Keratinocyte (primary cell): ENCODE results near the gene LRRC47. TPM values are rescaled to one million over a fixed set of nuclear protein-coding genes. Genes with fewer than 3 reads are reported as not detected.

ENCODE experiments used
- DNase-seq: peaks from one replicate; pipeline ENCODE4 v3.0.0-alpha.2; 2011; ENCODE audit warnings: low read depth, missing footprints, low spot score
- FAIRE-seq: peaks from 2 replicates; lab custom pipeline; 2011; peaks lifted over from hg19 to GRCh38; lab: Jason Lieb, UNC
- H2AFZ ChIP-seq: 2 replicates; pipeline ENCODE4 v1.6.0; 2012; ENCODE audit warnings: low read length, control low read depth, inconsistent platforms; ENCODE audit not compliant: control insufficient read depth
- H3K27ac ChIP-seq: 2 replicates; pipeline ENCODE4 v1.5.1; 2011; ENCODE audit warnings: low read length; ENCODE audit not compliant: control insufficient read depth, insufficient read depth
- H3K27me3 ChIP-seq: 3 replicates; pipeline ENCODE4 v1.6.0; 2011; ENCODE audit warnings: low read length; ENCODE audit not compliant: control insufficient read depth, insufficient read depth; ENCODE audit errors: extremely low read depth
- H3K36me3 ChIP-seq, 2 experiments: 2 replicates in 1 of 2; 3 replicates in 1 of 2; pipeline ENCODE4 v1.5.1; 2011; ENCODE audit warnings: low read length in 2 of 2, mild to moderate bottlenecking in 1 of 2; ENCODE audit not compliant: control insufficient read depth in 2 of 2, insufficient read depth in 2 of 2; ENCODE audit errors: extremely low read depth in 1 of 2
- H3K4me1 ChIP-seq: 3 replicates; pipeline ENCODE4 v1.5.1; 2011; ENCODE audit warnings: low read length; ENCODE audit not compliant: control insufficient read depth, insufficient read depth; ENCODE audit errors: extremely low read depth
- H3K4me2 ChIP-seq: 3 replicates; pipeline ENCODE4 v1.6.0; 2011; ENCODE audit warnings: low read depth, low read length; ENCODE audit not compliant: control insufficient read depth, insufficient read depth; ENCODE audit errors: extremely low read depth
- H3K4me3 ChIP-seq, 3 experiments: fragments of 200-600 bp in 1 of 3; sonication (generic) in 1 of 3; 2 replicates in 2 of 3; 3 replicates in 1 of 3; pipeline ENCODE4 v1.5.1; 2011 to 2016; ENCODE audit warnings: low read length in 3 of 3, mild to moderate bottlenecking in 3 of 3, control low read depth in 2 of 3, inconsistent platforms in 1 of 3, low read depth in 1 of 3, mixed read lengths in 1 of 3, mixed run types in 1 of 3, moderate library complexity in 1 of 3; ENCODE audit not compliant: control insufficient read depth in 2 of 3, insufficient read depth in 2 of 3; ENCODE audit errors: extremely low read depth in 1 of 3
- H3K79me2 ChIP-seq: 2 replicates; pipeline ENCODE4 v1.6.0; 2012; ENCODE audit warnings: low read length; ENCODE audit not compliant: control insufficient read depth, insufficient read depth
- H3K9ac ChIP-seq: 3 replicates; pipeline ENCODE4 v1.6.0; 2011; ENCODE audit warnings: low read length; ENCODE audit not compliant: control insufficient read depth, insufficient read depth; ENCODE audit errors: extremely low read depth
- H3K9me1 ChIP-seq: 3 replicates; pipeline ENCODE4 v1.6.0; 2011; ENCODE audit warnings: low read length; ENCODE audit not compliant: control insufficient read depth, insufficient read depth; ENCODE audit errors: extremely low read depth
- H3K9me3 ChIP-seq: 2 replicates; pipeline ENCODE4 v1.5.1; 2012; ENCODE audit warnings: low read depth, low read length; ENCODE audit not compliant: control insufficient read depth
- H4K20me1 ChIP-seq: 3 replicates; pipeline ENCODE4 v1.6.0; 2011; ENCODE audit warnings: low read length; ENCODE audit not compliant: control insufficient read depth, insufficient read depth; ENCODE audit errors: extremely low read depth
- CTCF ChIP-seq, 3 experiments: IDR thresholded peaks in 1 of 3; conservative IDR thresholded peaks in 1 of 3; optimal IDR thresholded peaks in 1 of 3; 2 replicates in 2 of 3; 3 replicates in 1 of 3; pipeline versions ENCODE3 to v1.5.1; 2011; ENCODE audit warnings: low read length in 3 of 3, mild to moderate bottlenecking in 3 of 3, moderate library complexity in 2 of 3, control low read depth in 1 of 3, inconsistent platforms in 1 of 3; ENCODE audit not compliant: insufficient read depth in 2 of 3; ENCODE audit errors: extremely low read depth in 1 of 3
- EZH2 ChIP-seq: IDR thresholded peaks from one replicate; pipeline ENCODE4 v1.6.1; 2012; ENCODE audit warnings: inconsistent platforms, mild to moderate bottlenecking, low read length, moderate library complexity
- dilution Hi-C: fragments of 300-500 bp; cut with MboI; formaldehyde crosslinking; loops from one replicate; pipeline ENCODE4 v1.7.0; 2020; ENCODE audit warnings: low sequenced_read_pairs; ENCODE audit not compliant: extremely low pct_ligation_motif_present
- polyA plus RNA-seq, 5 experiments: library from polyadenylated mRNA; depleted of rRNA in 3 of 5; stranded (reverse) in 3 of 5; stranded (forward) in 1 of 5; unstranded in 1 of 5; fragments of >200 nt; gene quantifications; 1 replicate in 1 of 5; 2 replicates in 3 of 5; 3 replicates in 1 of 5; pipeline versions ENCODE4 v1.2.1 to v1.2.3, GENCODE V29; 2011 to 2012; ENCODE audit warnings: missing spikeins in 2 of 5, low read depth in 1 of 5, low replicate concordance in 1 of 5

LRRC47 gene
- polyA plus RNA-seq, 1 donor (not counting 4 experiments of a cell fraction or from before 2014, with no cell fraction given): 40.1 TPM

GRCh38 chr1:3817138-3817740 is 20.9 kb upstream of the LRRC47 start:
- Histone ChIP-seq H4K20me1 (no peaks in the 10 kb centered on the region), H3K36me3 (peaks cover 3 to 13% of the 10 kb centered on the region in 2 experiments), H3K4me2 (no peak overlapping the region), H3K9ac (no peak overlapping the region), H3K27ac (no peak overlapping the region), H3K4me3 (no peak overlapping the region), H3K9me3 (no peaks in the 10 kb centered on the region), H2AFZ (no peak overlapping the region), H3K79me2 (no peaks in the 10 kb centered on the region), H3K9me1 (no peaks in the 10 kb centered on the region), H3K4me1 (peaks cover 12% of the 10 kb centered on the region), H3K27me3 (no peaks in the 10 kb centered on the region)
- FAIRE-seq (no peak), DNase-seq (no peak)
- dilution Hi-C loops: no loop called here
- TF ChIP-seq EZH2: no peak
- TF ChIP-seq CTCF (optimal IDR thresholded peaks at IDR 0.05 in 1 of 3, IDR thresholded peaks at IDR 0.05 in 1 of 3, conservative IDR thresholded peaks at IDR 0.05 in 1 of 3; ENCODE audit: extremely low read depth in 1 of 3, insufficient read depth in 2 of 3, low read length in 3 of 3): no peak

GRCh38 chr1:3816331-3817137 is 20.2 kb upstream of the LRRC47 start:
- Histone ChIP-seq H3K4me3 (no peak overlapping the region), H3K4me1 (peaks cover 12% of the 10 kb centered on the region), H3K27me3 (no peaks in the 10 kb centered on the region), H3K27ac (no peak overlapping the region), H3K9ac (no peak overlapping the region), H3K4me2 (no peak overlapping the region), H3K9me1 (no peaks in the 10 kb centered on the region), H4K20me1 (no peaks in the 10 kb centered on the region), H3K36me3 (peaks cover 0 to 7% of the 10 kb centered on the region in 2 experiments), H2AFZ (no peak overlapping the region), H3K9me3 (no peaks in the 10 kb centered on the region), H3K79me2 (no peaks in the 10 kb centered on the region)
- DNase-seq: no peak
- no peak for FAIRE-seq
- dilution Hi-C loops: no loop called here
- TF ChIP-seq EZH2 (no peak), CTCF (optimal IDR thresholded peaks at IDR 0.05 in 1 of 3, IDR thresholded peaks at IDR 0.05 in 1 of 3, conservative IDR thresholded peaks at IDR 0.05 in 1 of 3; ENCODE audit: extremely low read depth in 1 of 3, insufficient read depth in 2 of 3, low read length in 3 of 3) (no peak)
